Trophoblast cell (in vitro differentiated cells and primary cell): ENCODE measurements around the gene RTL9. TPM values are rescaled to one million over a fixed set of nuclear protein-coding genes. Genes with fewer than 3 reads are reported as not detected.

ENCODE experiments used
- DNase-seq, 2 donors: peaks; one replicate each; pipeline ENCODE4 v3.0.0-alpha.2; 2016
- H2AFZ ChIP-seq: 2 replicates; pipeline ENCODE4 v1.6.1; 2013; ENCODE audit warnings: low read length, moderate library complexity, mild to moderate bottlenecking; ENCODE audit not compliant: insufficient read depth, poor library complexity
- H2AK5ac ChIP-seq: 2 replicates; pipeline ENCODE4 v1.6.1; 2013; ENCODE audit warnings: mild to moderate bottlenecking, low read length
- H2BK120ac ChIP-seq: 2 replicates; pipeline ENCODE4 v1.6.1; 2013; ENCODE audit warnings: low read length, mild to moderate bottlenecking, moderate library complexity; ENCODE audit not compliant: insufficient read depth, poor library complexity
- H2BK12ac ChIP-seq: 2 replicates; pipeline ENCODE4 v1.6.1; 2013; ENCODE audit warnings: mild to moderate bottlenecking, low read length, moderate library complexity
- H2BK5ac ChIP-seq: 2 replicates; pipeline ENCODE4 v1.6.1; 2013; ENCODE audit warnings: low read length, low read depth, moderate library complexity, mild to moderate bottlenecking; ENCODE audit not compliant: poor library complexity
- H3K14ac ChIP-seq: 2 replicates; pipeline ENCODE4 v1.6.1; 2013; ENCODE audit warnings: mild to moderate bottlenecking, low read length
- H3K18ac ChIP-seq: 2 replicates; pipeline ENCODE4 v1.6.1; 2013; ENCODE audit warnings: mild to moderate bottlenecking, low read length
- H3K23ac ChIP-seq: 2 replicates; pipeline ENCODE4 v1.6.1; 2013; ENCODE audit warnings: low read length
- H3K27ac ChIP-seq: 2 replicates; pipeline ENCODE4 v1.5.1; 2013; ENCODE audit warnings: low read depth, mild to moderate bottlenecking, inconsistent platforms, low read length, moderate library complexity
- H3K27me3 ChIP-seq: 2 replicates; pipeline ENCODE4 v1.6.1; 2013; ENCODE audit warnings: inconsistent platforms, mild to moderate bottlenecking, low read length, moderate library complexity; ENCODE audit not compliant: insufficient read depth
- H3K36me3 ChIP-seq, 2 experiments: 1 replicate in 1 of 2; 2 replicates in 1 of 2; pipeline ENCODE4 v1.6.1; 2013; ENCODE audit warnings: low read length in 2 of 2, mild to moderate bottlenecking in 2 of 2, moderate library complexity in 1 of 2; ENCODE audit not compliant: insufficient read depth in 2 of 2, control insufficient read depth in 1 of 2
- H3K4ac ChIP-seq: 2 replicates; pipeline ENCODE4 v1.6.1; 2013; ENCODE audit warnings: low read depth, mild to moderate bottlenecking, low read length, moderate library complexity
- H3K4me1 ChIP-seq, 2 experiments: 1 replicate in 1 of 2; 2 replicates in 1 of 2; pipeline ENCODE4 v1.6.1; 2013; ENCODE audit warnings: low read length in 2 of 2, mild to moderate bottlenecking in 2 of 2, moderate library complexity in 1 of 2; ENCODE audit not compliant: insufficient read depth in 2 of 2, control insufficient read depth in 1 of 2
- H3K4me2 ChIP-seq: 2 replicates; pipeline ENCODE4 v1.6.1; 2013; ENCODE audit warnings: inconsistent platforms, mild to moderate bottlenecking, low read length, moderate library complexity
- H3K4me3 ChIP-seq: 2 replicates; pipeline ENCODE4 v1.5.1; 2013; ENCODE audit warnings: mild to moderate bottlenecking, low read depth, low read length, inconsistent platforms
- H3K79me1 ChIP-seq: one replicate; pipeline ENCODE4 v1.6.1; 2013; ENCODE audit warnings: low read length
- H3K79me2 ChIP-seq: 2 replicates; pipeline ENCODE4 v1.6.1; 2013; ENCODE audit warnings: low read length, mild to moderate bottlenecking; ENCODE audit not compliant: control insufficient read depth, insufficient read depth, poor library complexity
- H3K9ac ChIP-seq: 2 replicates; pipeline ENCODE4 v1.6.1; 2013; ENCODE audit warnings: mild to moderate bottlenecking, low read length
- H3K9me3 ChIP-seq: 2 replicates; pipeline ENCODE4 v1.6.1; 2013; ENCODE audit warnings: low read depth, mild to moderate bottlenecking, control low read depth, inconsistent platforms, low read length; ENCODE audit not compliant: insufficient read depth
- H4K12ac ChIP-seq: 2 replicates; pipeline ENCODE4 v1.6.1; 2013; ENCODE audit warnings: low read depth, mild to moderate bottlenecking, low read length, moderate library complexity
- H4K8ac ChIP-seq: 2 replicates; pipeline ENCODE4 v1.6.1; 2013; ENCODE audit warnings: low read depth, mild to moderate bottlenecking, low read length, moderate library complexity
- H4K91ac ChIP-seq: one replicate; pipeline ENCODE4 v1.6.1; 2013; ENCODE audit warnings: low read depth, mild to moderate bottlenecking, low read length, moderate library complexity
- WGBS: extraction: QIAGEN DNeasy Blood & Tissue Kit; methylation state at CpG from one replicate; pipeline ENCODE4 v1.1.7; 2013; ENCODE audit warnings: missing lambda C conversion rate; ENCODE audit not compliant: insufficient read length, insufficient coverage; ENCODE audit errors: extremely low coverage; 5-methylcytosine and 5-hydroxymethylcytosine counted together
- polyA plus RNA-seq: library from polyadenylated mRNA; stranded (reverse); fragments of 200-250 nt; gene quantifications from 2 replicates; pipeline ENCODE4 v1.2.3, GENCODE V29; 2013

RTL9 gene
- 0.14 and 0.15 TPM in 2 replicates for polyA plus RNA-seq

DNA sequence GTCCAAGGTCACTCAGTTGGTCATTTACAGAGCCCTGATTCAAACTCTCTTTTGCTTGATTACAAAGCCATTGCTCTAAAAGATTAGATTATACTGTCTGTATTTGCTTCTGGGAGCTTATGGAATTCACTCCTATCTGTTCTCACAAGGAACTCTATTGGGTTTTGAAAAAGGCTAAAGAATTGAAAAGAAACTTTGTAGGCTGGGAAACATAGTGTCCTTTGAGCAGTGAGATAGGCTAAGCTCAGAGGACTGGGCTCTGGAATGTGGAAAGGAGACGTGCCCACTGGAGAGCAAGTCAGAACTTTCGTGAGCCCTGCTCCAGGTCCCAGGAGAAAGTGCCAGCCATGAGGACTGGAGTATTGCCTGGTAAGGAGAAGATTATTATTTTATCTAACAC lies at the start of gene RTL9:
TSS of gene RTL9 (plus strand) at position 301 of the 400 bp plus-strand sequence. CDS start 91,770 bp downstream, outside the sequence.
- Histone ChIP-seq H2BK5ac (no peak within 1 kb of the TSS), H2AK5ac (no peak within 1 kb of the TSS), H3K18ac (no peak within 1 kb of the TSS), H3K79me1 (no peaks in the 10 kb centered on the region), H3K27me3 (no peaks in the 10 kb centered on the region), H4K91ac (no peak within 1 kb of the TSS), H3K4ac (no peak within 1 kb of the TSS), H3K14ac (no peak within 1 kb of the TSS), H3K4me2 (no peak within 1 kb of the TSS), H3K36me3 (no peaks in the 10 kb centered on the region), H3K9me3 (no peaks in the 10 kb centered on the region), H3K23ac (no peak within 1 kb of the TSS), H3K9ac (no peak within 1 kb of the TSS), H3K4me3 (no peak within 1 kb of the TSS), H3K79me2 (no peaks in the 10 kb centered on the region), H3K4me1 (no peaks in the 10 kb centered on the region), H4K12ac (no peak within 1 kb of the TSS), H2BK12ac (no peak within 1 kb of the TSS), H2AFZ (no peak within 1 kb of the TSS), H3K27ac (no peak within 1 kb of the TSS), H2BK120ac (no peak within 1 kb of the TSS), H4K8ac (no peak within 1 kb of the TSS)
- WGBS: no CpG with 5 or more reads among the region's 2 CpGs
- DNase-seq: no peak

- no peak overlapping the region for H2AK5ac ChIP-seq
- no peak overlapping the region for H3K18ac ChIP-seq
- DNase-seq: no peak
- no peak overlapping the region for H2BK120ac ChIP-seq
- no peak overlapping the region for H2BK12ac ChIP-seq
- H3K79me1 ChIP-seq: no peaks in the 10 kb centered on the region
- H3K14ac ChIP-seq: no peak overlapping the region
- no peaks in the 10 kb centered on the region for H3K9me3 ChIP-seq
- no peak overlapping the region for H2AFZ ChIP-seq
- H3K4me3 ChIP-seq: no peak overlapping the region
- H2BK5ac ChIP-seq: no peak overlapping the region
- H3K27me3 ChIP-seq: no peaks in the 10 kb centered on the region
- no peaks in the 10 kb centered on the region for H3K4me1 ChIP-seq
- H4K91ac ChIP-seq: no peak overlapping the region
- H3K23ac ChIP-seq: no peak overlapping the region
- no peak overlapping the region for H3K27ac ChIP-seq
- WGBS: no CpG with 5 or more reads among the region's 1 CpG
- H3K9ac ChIP-seq: no peak overlapping the region
- no peak overlapping the region for H4K12ac ChIP-seq
- H3K79me2 ChIP-seq: no peaks in the 10 kb centered on the region
- H3K4ac ChIP-seq: no peak overlapping the region
- no peak overlapping the region for H3K4me2 ChIP-seq
- H3K36me3 ChIP-seq: no peaks in the 10 kb centered on the region
- H4K8ac ChIP-seq: no peak overlapping the region
These were observed 48.5 kb upstream of the RTL9 start for GRCh38 chrX:110310000-110310790.

DNA sequence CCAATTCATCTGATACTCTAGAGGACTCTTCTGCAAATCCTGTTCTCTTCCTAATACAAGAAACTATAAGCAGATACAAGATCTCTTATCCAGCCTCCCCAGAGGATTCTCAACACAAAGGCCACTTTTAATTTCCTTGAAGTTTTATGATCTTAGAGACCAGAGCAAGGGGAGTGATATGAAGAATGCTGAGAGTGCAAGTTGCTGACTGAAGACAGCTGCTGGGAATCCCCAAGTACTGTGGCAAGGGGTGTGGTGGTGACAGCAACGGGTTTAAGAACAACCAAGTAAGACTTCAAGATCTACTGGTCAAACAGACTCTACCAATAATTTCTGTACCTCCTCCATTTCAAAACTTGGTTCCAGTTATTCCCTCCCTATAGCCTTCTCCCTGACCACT lies 47.8 kb upstream of the RTL9 start:
- no peak overlapping the region for H3K4ac ChIP-seq
- H3K14ac ChIP-seq: no peak overlapping the region
- H2BK120ac ChIP-seq: no peak overlapping the region
- no peaks in the 10 kb centered on the region for H3K79me1 ChIP-seq
- H4K8ac ChIP-seq: no peak overlapping the region
- H3K23ac ChIP-seq: no peak overlapping the region
- no peak overlapping the region for H3K9ac ChIP-seq
- DNase-seq: no peak
- H3K27me3 ChIP-seq: no peaks in the 10 kb centered on the region
- WGBS: no CpG with 5 or more reads among the region's 1 CpG
- H3K18ac ChIP-seq: no peak overlapping the region
- H3K9me3 ChIP-seq: no peaks in the 10 kb centered on the region
- H2AK5ac ChIP-seq: no peak overlapping the region
- H3K4me2 ChIP-seq: no peak overlapping the region
- H3K27ac ChIP-seq: no peak overlapping the region
- H4K12ac ChIP-seq: no peak overlapping the region
- no peak overlapping the region for H4K91ac ChIP-seq
- H3K4me1 ChIP-seq: no peaks in the 10 kb centered on the region
- H3K79me2 ChIP-seq: no peaks in the 10 kb centered on the region
- H2AFZ ChIP-seq: no peak overlapping the region
- H2BK12ac ChIP-seq: no peak overlapping the region
- H3K36me3 ChIP-seq: no peaks in the 10 kb centered on the region
- H3K4me3 ChIP-seq: no peak overlapping the region
- no peak overlapping the region for H2BK5ac ChIP-seq

GRCh38 chrX:110311437-110312230 lies 47.0 kb upstream of the RTL9 start:
- Histone ChIP-seq H3K4me1 (no peaks in the 10 kb centered on the region), H3K23ac (no peak overlapping the region), H3K79me2 (no peaks in the 10 kb centered on the region), H2BK5ac (no peak overlapping the region), H4K12ac (no peak overlapping the region), H4K8ac (no peak overlapping the region), H3K27me3 (no peaks in the 10 kb centered on the region), H3K9me3 (no peaks in the 10 kb centered on the region), H4K91ac (no peak overlapping the region), H3K4me2 (no peak overlapping the region), H3K36me3 (no peaks in the 10 kb centered on the region), H3K18ac (no peak overlapping the region), H3K4ac (no peak overlapping the region), H3K9ac (no peak overlapping the region), H2AFZ (no peak overlapping the region), H2BK12ac (no peak overlapping the region), H3K79me1 (no peaks in the 10 kb centered on the region), H2AK5ac (no peak overlapping the region), H3K14ac (no peak overlapping the region), H2BK120ac (no peak overlapping the region), H3K4me3 (no peak overlapping the region), H3K27ac (no peak overlapping the region)
- DNase-seq: no peak
- no CpG with 5 or more reads among the region's 1 CpG for WGBS
